HCT116 (cell line): Measurements from ENCODE around the gene APBB2. TPM values are rescaled to one million over a fixed set of nuclear protein-coding genes. Genes with fewer than 3 reads are reported as not detected.

ENCODE experiments used
- ATAC-seq: fragments of 200-7000 bp; cut with Tn5 transposase; 2 replicates; pipeline ENCODE4 v1.9.1; 2020; ENCODE audit warnings: mild to moderate bottlenecking, moderate library complexity
- BruUV-seq: library from RNA; stranded (reverse); fragments of 400-500 nt; replicated peaks from 2 replicates; lab custom pipeline; 2021; lab: Mats Ljungman, UMichigan
- CTCF ChIA-PET: fragments of 300-600 bp; sonication (Branson Sonifier 250); formaldehyde crosslinking; loops from one replicate; lab custom pipeline; 2021; ENCODE audit warnings: antibody characterized with exemption; lab: Charles Lee
- POLR2A ChIA-PET: fragments of 300-600, 350-600 bp; sonication (Branson Sonifier 250); formaldehyde crosslinking; loops from one replicate; lab custom pipeline; 2021; ENCODE audit warnings: antibody characterized with exemption; lab: Charles Lee
- RAD21 ChIA-PET, 2 experiments: fragments of 300-600 bp; sonication (Branson Sonifier 250); formaldehyde crosslinking; loops; one replicate each; lab custom pipeline; 2023; ENCODE audit warnings: low total read pairs in 2 of 2; ENCODE audit not compliant: uncharacterized antibody in 2 of 2, unreplicated experiment in 2 of 2, low non-redundant PET in 1 of 2; lab: Charles Lee
- DNase-seq: peaks from one replicate; pipeline ENCODE4 v3.0.0-alpha.2; 2010; ENCODE audit warnings: low read depth, low spot score
- H2AFZ ChIP-seq: fragments of 200-600 bp; shearing (Covaris generic), sonication (generic); 2 replicates; pipeline ENCODE4 v1.6.1; 2017; ENCODE audit warnings: low read depth, mixed run types, mixed read lengths, antibody characterized with exemption, low read length; ENCODE audit not compliant: poor library complexity, severe bottlenecking
- H3K27ac ChIP-seq: 2 replicates; pipeline ENCODE4 v1.5.1; 2012; ENCODE audit warnings: low read depth, low read length
- H3K27me3 ChIP-seq: fragments of 200-600 bp; sonication (generic); 2 replicates; pipeline ENCODE4 v1.6.1; 2016; ENCODE audit warnings: mixed run types, low read length, mixed read lengths; ENCODE audit not compliant: insufficient read depth
- H3K36me3 ChIP-seq, 2 experiments: fragments of 200-500 bp in 1 of 2; fragments of 200-600 bp in 1 of 2; sonication (Bioruptor generic) in 1 of 2; sonication (generic) in 1 of 2; 2 replicates each; pipeline versions ENCODE4 v1.5.1 to v1.6.1; 2014 to 2016; ENCODE audit warnings: low read length in 2 of 2, inconsistent platforms in 1 of 2, mixed read lengths in 1 of 2, mixed run types in 1 of 2; ENCODE audit not compliant: insufficient read depth in 2 of 2, control insufficient read depth in 1 of 2
- H3K4me1 ChIP-seq, 2 experiments: fragments of 200-600 bp in 1 of 2; sonication (generic) in 1 of 2; 2 replicates each; pipeline versions ENCODE4 v1.5.1 to v1.6.1; 2012 to 2017; ENCODE audit warnings: low read length in 2 of 2, inconsistent platforms in 1 of 2, mild to moderate bottlenecking in 1 of 2, mixed read lengths in 1 of 2, mixed run types in 1 of 2, moderate library complexity in 1 of 2; ENCODE audit not compliant: insufficient read depth in 2 of 2, control insufficient read depth in 1 of 2
- H3K4me2 ChIP-seq: fragments of 200-600 bp; sonication (generic); 2 replicates; pipeline ENCODE4 v1.6.1; 2017; ENCODE audit warnings: mixed run types, low read length, mixed read lengths
- H3K4me3 ChIP-seq, 2 experiments: fragments of 200-600 bp in 1 of 2; sonication (generic) in 1 of 2; replicated peaks in 1 of 2; 2 replicates each; pipeline ENCODE4 v1.5.1; 2011 to 2016; ENCODE audit warnings: low read length in 2 of 2, control low read depth in 1 of 2, low read depth in 1 of 2, mild to moderate bottlenecking in 1 of 2, mixed read lengths in 1 of 2, mixed run types in 1 of 2
- H3K79me2 ChIP-seq: fragments of 200-600 bp; sonication (generic); 2 replicates; pipeline ENCODE4 v1.6.1; 2017; ENCODE audit warnings: mild to moderate bottlenecking, mixed run types, low read length, moderate library complexity, mixed read lengths; ENCODE audit not compliant: insufficient read depth
- H3K9ac ChIP-seq: fragments of 200-600 bp; sonication (generic); 2 replicates; pipeline ENCODE4 v1.6.1; 2016; ENCODE audit warnings: low read length, mixed read lengths
- H3K9me2 ChIP-seq: fragments of 200-600 bp; sonication (generic), shearing (Covaris generic); 2 replicates; pipeline ENCODE4 v1.6.1; 2017; ENCODE audit warnings: mixed run types, mild to moderate bottlenecking, moderate library complexity; ENCODE audit not compliant: insufficient read depth
- H3K9me3 ChIP-seq, 2 experiments: fragments of 200-500 bp in 1 of 2; fragments of 200-600 bp in 1 of 2; sonication (Bioruptor generic) in 1 of 2; sonication (generic) in 1 of 2; 2 replicates each; pipeline ENCODE4 v1.6.1; 2014 to 2017; ENCODE audit warnings: low read length in 2 of 2, mixed read lengths in 2 of 2, inconsistent platforms in 1 of 2, low read depth in 1 of 2, mild to moderate bottlenecking in 1 of 2, mixed run types in 1 of 2, moderate library complexity in 1 of 2; ENCODE audit not compliant: control insufficient read depth in 1 of 2, insufficient read depth in 1 of 2
- H4K20me1 ChIP-seq: fragments of 200-600 bp; sonication (generic), shearing (Covaris generic); 2 replicates; pipeline ENCODE4 v1.6.1; 2017; ENCODE audit warnings: mixed run types, mild to moderate bottlenecking, moderate library complexity; ENCODE audit not compliant: insufficient read depth
- CTCF ChIP-seq, 3 experiments: fragments of 200-600 bp in 1 of 3; sonication (generic) in 1 of 3; IDR thresholded peaks in 2 of 3; conservative IDR thresholded peaks in 1 of 3; 2 replicates each; pipeline ENCODE4 v1.5.1; 2012 to 2017; ENCODE audit warnings: low read depth in 2 of 3, low read length in 2 of 3, antibody characterized with exemption in 1 of 3, borderline replicate concordance in 1 of 3, control low read depth in 1 of 3, mild to moderate bottlenecking in 1 of 3, mixed read lengths in 1 of 3, mixed run types in 1 of 3, moderate library complexity in 1 of 3; ENCODE audit not compliant: insufficient read depth in 1 of 3
- EGR1 ChIP-seq: IDR thresholded peaks from 2 replicates; pipeline ENCODE4 v1.6.1; 2012; ENCODE audit warnings: low read depth
- ELF1 ChIP-seq: IDR thresholded peaks from 2 replicates; pipeline ENCODE4 v1.6.1; 2012; ENCODE audit warnings: low read depth, borderline replicate concordance
- EZH2 ChIP-seq: fragments of 200-600 bp; sonication (generic); IDR thresholded peaks from 2 replicates; pipeline ENCODE4 v1.6.1; 2017; ENCODE audit warnings: antibody characterized with exemption, mixed run types
- EZH2phosphoT487 ChIP-seq: fragments of 200-600 bp; IDR thresholded peaks from 2 replicates; pipeline ENCODE4 v1.6.1; 2018; ENCODE audit warnings: antibody characterized with exemption, borderline replicate concordance
- JUND ChIP-seq: IDR thresholded peaks from 2 replicates; pipeline ENCODE4 v1.6.1; 2012
- MAX ChIP-seq: IDR thresholded peaks from 2 replicates; pipeline ENCODE4 v1.6.1; 2012
- POLR2A ChIP-seq: IDR thresholded peaks from 2 replicates; pipeline ENCODE4 v1.7.0; 2011; ENCODE audit warnings: borderline replicate concordance; ENCODE audit not compliant: insufficient read depth, insufficient read length; ENCODE audit errors: extremely low read depth
- POLR2AphosphoS5 ChIP-seq: IDR thresholded peaks from 2 replicates; pipeline ENCODE4 v1.6.1; 2011; ENCODE audit warnings: mild to moderate bottlenecking, low read depth, low read length, moderate library complexity
- RAD21 ChIP-seq: IDR thresholded peaks from 2 replicates; pipeline ENCODE4 v1.6.1; 2012; ENCODE audit warnings: low read depth, mild to moderate bottlenecking
- REST ChIP-seq: IDR thresholded peaks from 2 replicates; pipeline ENCODE4 v1.6.1; 2012; ENCODE audit warnings: low read depth
- TCF7L2 ChIP-seq: IDR thresholded peaks from 2 replicates; pipeline ENCODE4 v1.7.0; 2011; ENCODE audit warnings: borderline replicate concordance, inconsistent platforms; ENCODE audit not compliant: insufficient read depth, insufficient read length; ENCODE audit errors: extremely low read depth
- YY1 ChIP-seq: IDR thresholded peaks from 2 replicates; pipeline ENCODE4 v1.6.1; 2011; ENCODE audit warnings: low read length, low read depth, moderate library complexity, mild to moderate bottlenecking; ENCODE audit not compliant: insufficient replicate concordance; ENCODE audit errors: extremely low read depth
- ZFX ChIP-seq: fragments of 450-650 bp; IDR thresholded peaks from 2 replicates; pipeline ENCODE4 v1.6.1; 2017
- ZNF274 ChIP-seq: fragments of 200-500 bp; sonication (Bioruptor generic); IDR thresholded peaks from 2 replicates; pipeline ENCODE4 v1.6.1; 2014; ENCODE audit warnings: mild to moderate bottlenecking, low read depth, low read length, inconsistent platforms
- intact Hi-C: fragments of 100-400 bp; cut with micrococcal nuclease; formaldehyde crosslinking; loops from 2 replicates; pipeline ENCODE4 v1.10.0; 2022
- total RNA-seq: library from RNA; stranded (reverse); gene quantifications from one replicate; pipeline ENCODE4 v1.2.1, GENCODE V29; 2021; ENCODE audit not compliant: unreplicated experiment

The APBB2 gene
- total RNA-seq, 1 experiment from 2014 or later: 72.5 TPM

- peak; percentile 78 for ATAC-seq
- H3K79me2 ChIP-seq: no peaks in the 10 kb centered on the region
- TF ChIP-seq ELF1 (no peak), EZH2phosphoT487 (no peak), TCF7L2 (no peak), RAD21 (peak; percentile 55), CTCF (IDR thresholded peaks at IDR 0.05 in 2 of 3, conservative IDR thresholded peaks at IDR 0.05 in 1 of 3; ENCODE audit: borderline replicate concordance in 1 of 3, insufficient read depth in 1 of 3, low read depth in 2 of 3, low read length in 2 of 3) (peak in 2 of 3 experiments; percentile 17 to 19; a peak in 1 of 6 replicates), MAX (no peak), REST (no peak), YY1 (no peak), EGR1 (no peak), POLR2AphosphoS5 (no peak), ZFX (no peak), EZH2 (no peak), POLR2A (no peak), ZNF274 (no peak), JUND (no peak)
- TF ChIP-seq, all 23 proteins: peak for 2
- no peak overlapping the region for H3K9ac ChIP-seq
- ChIA-PET RAD21 (no interaction called here), POLR2A (no interaction called here), CTCF (interaction anchor here (0.9 kb wide), 1 partner anchor 308 kb away, joined by 4 read pairs; no protein-coding TSS in a partner anchor)
- intact Hi-C loops: no loop called here
- H4K20me1 ChIP-seq: no peaks in the 10 kb centered on the region
- H3K4me3 ChIP-seq: no peak overlapping the region
- no peaks in the 10 kb centered on the region for H3K4me1 ChIP-seq
- no peaks in the 10 kb centered on the region for H3K9me3 ChIP-seq
- no peak for DNase-seq
- no peak overlapping the region for H3K27ac ChIP-seq
- no peak overlapping the region for H3K4me2 ChIP-seq
- BruUV-seq: no TSS peak
- H3K27me3 ChIP-seq: no peaks in the 10 kb centered on the region
- no peaks in the 10 kb centered on the region for H3K36me3 ChIP-seq
- no peak overlapping the region for H2AFZ ChIP-seq
- H3K9me2 ChIP-seq: no peaks in the 10 kb centered on the region
These were observed 18.1 kb upstream of the APBB2 start for GRCh38 chr4:41232406-41232805.
